Caki2 (cell line): ENCODE results near the gene TPD52L1. TPM values are rescaled to one million over a fixed set of nuclear protein-coding genes. Genes with fewer than 3 reads are reported as not detected.

Experiments
- DNase-seq: peaks from one replicate; pipeline ENCODE4 v3.0.0-alpha.2; 2015; ENCODE audit warnings: low read depth
- in situ Hi-C: cut with HindIII; loops from 2 replicates; pipeline ENCODE4 v1.10.0; 2016; ENCODE audit warnings: low sequenced_read_pairs, low pct_unique_long_range_greater_than_20kb, mixed read lengths
- total RNA-seq: library from RNA; depleted of rRNA; stranded (reverse); fragments of >200 nt; shearing (Covaris generic); gene quantifications from 2 replicates; pipeline ENCODE4 v1.2.3, GENCODE V29; 2014; ENCODE audit warnings: low replicate concordance

The TPD52L1 gene
- total RNA-seq, 1 experiment from 2014 or later = 328 TPM

DNA sequence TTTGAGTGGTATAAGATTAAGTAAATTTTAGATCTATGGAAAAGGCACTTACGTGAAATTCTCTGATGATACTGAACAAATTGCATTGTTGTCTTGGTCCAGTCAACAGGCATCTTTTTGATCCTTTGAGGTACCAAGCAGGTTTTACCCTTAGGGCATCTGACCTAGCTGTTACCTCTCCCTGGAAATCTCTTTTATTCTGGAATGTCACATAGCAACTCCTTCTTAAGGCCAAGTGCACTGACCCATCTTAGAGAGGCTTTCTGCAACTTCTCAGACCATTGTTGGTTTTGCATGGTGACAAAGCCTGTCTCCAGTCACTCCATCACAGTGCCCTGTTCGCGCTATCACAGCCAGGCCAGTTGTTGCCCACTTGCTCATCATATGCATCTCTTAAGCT lies 42.0 kb downstream of the TPD52L1 start:
- peak; percentile 61 for DNase-seq
- in situ Hi-C loops = no loop called here

- in situ Hi-C loops = no loop called here
- no peak for DNase-seq
Measured at GRCh38 chr6:125196613-125197012, 43.0 kb downstream of the TPD52L1 start.

GRCh38 chr6:125197795-125198269 lies 44.3 kb downstream of the TPD52L1 start:
- DNase-seq = peak; percentile 85
- in situ Hi-C loops = no loop called here

DNA sequence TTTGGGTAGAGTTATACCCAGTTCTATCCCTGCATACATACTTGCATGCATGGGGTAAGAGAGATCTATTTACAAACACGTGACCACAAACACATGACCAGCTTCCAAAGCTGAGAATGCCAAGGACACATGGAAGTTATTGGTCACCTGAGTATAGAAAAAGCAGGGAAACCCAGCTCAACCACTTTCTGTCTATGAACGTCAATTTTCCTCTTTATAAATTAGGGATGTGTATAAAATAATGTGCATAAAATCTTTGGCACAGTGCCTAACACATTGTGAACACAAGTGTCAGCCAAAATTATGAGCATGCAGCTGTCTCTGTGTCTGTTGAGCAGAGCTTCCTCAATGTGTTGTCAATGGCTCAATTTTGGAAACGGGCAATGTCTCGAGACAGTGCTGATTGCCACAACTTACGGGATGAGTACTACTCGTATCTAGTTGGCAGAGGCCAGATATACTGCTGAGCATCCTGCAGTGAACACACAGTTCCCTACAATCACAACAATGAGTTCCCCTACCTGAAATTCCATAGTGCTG lies 44.9 kb downstream of the TPD52L1 start:
- no peak for DNase-seq
- in situ Hi-C loops = no loop called here

- in situ Hi-C loops = no loop called here
- DNase-seq = peak; percentile 69
Measured at GRCh38 chr6:125200941-125201340, 47.4 kb downstream of the TPD52L1 start.

DNA sequence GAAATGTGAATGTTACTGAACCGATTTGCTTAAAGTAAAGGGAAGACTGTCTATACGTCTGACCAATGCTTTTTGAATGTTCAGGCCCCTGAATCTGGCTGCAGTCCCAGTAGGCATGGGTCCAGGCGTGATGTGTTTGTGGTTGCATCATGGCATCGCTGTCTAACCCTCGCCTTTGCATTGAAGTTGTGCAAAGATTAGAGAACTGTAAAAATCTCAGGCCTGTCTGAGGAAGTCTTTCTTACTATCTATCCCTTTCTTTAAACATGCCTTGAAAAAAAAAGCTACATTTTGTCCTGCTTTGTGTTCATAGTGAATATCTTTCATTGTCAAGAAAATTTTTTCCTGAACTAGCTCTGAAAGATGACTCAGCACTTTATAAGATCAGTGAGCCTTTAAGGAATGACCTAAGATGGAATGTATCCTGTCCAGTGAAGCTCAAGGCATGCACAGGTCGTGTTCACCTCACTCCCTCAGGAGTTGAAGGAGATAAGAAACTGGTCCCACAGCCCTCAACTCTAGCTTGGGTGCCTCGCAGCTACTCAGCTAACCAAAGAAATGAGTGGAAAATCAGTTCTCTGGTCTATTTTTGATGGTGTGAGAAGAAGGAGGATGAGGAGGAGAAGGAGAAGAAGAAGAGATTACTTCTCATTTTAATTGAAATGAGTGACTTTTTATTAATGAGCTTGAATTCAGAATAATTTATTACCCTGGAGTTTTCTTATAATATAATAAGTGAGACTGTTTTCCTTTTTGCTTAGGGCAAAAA lies 48.6 kb downstream of the TPD52L1 start:
- in situ Hi-C loops = no loop called here
- DNase-seq = peak; percentile 92

DNA sequence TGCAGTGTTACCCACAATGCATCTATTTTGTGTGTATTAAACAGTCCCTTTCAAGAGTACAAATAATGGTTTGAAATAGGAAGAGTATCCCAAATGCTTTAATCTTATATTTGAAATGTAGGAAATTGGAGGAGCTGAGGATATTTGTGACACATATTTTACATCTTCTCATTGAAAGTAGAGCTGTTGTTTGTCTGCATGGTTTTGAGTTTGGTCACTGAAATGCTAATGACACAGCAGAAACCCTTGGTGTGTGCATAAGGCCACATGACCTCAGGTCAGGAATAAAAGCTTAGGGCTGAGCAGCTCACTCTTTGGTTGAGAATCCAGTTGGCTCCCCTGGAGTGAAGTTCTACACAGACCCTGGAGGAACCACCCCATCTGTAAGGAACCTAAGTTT lies 49.8 kb downstream of the TPD52L1 start:
- in situ Hi-C loops = no loop called here
- peak; percentile 66 for DNase-seq

DNA sequence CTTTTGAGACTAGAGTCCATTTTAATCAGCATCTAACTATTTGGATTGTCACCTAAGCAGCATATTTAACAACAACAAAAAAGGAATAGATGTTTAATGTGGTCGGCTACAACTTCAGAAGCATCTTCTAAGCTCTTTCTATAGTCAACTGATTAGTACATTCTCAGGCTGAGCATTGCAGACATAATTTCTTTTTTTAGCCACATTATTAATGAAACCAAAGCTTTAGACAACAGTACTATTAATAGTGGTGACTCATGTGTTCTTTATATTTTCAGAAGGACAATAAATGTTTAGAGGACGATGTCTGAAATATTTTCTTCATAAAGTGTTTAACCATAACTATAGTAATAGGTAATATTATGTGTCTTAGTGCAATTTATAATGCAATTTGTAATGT lies 52.4 kb downstream of the TPD52L1 start:
- no peak for DNase-seq
- in situ Hi-C loops = no loop called here

DNA sequence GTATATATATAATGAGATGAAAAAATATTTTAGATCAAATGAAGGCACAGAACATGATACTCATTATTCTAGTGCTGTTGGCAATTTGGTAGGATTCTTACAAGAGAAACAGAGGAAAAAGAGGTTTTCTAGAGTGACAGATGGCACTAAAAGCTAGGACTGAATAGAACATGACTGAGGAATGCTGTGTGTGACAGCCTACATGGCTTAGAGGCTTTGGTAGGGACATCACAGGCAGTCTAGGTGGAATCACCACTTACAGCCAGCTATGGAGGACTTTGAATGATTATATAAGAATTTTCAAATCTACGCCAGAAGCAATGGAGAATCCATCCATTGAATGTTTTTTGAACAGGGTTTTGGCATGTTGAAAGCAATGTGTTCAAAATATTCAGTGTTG lies 52.8 kb downstream of the TPD52L1 start:
- in situ Hi-C loops = no loop called here
- DNase-seq = no peak

DNA sequence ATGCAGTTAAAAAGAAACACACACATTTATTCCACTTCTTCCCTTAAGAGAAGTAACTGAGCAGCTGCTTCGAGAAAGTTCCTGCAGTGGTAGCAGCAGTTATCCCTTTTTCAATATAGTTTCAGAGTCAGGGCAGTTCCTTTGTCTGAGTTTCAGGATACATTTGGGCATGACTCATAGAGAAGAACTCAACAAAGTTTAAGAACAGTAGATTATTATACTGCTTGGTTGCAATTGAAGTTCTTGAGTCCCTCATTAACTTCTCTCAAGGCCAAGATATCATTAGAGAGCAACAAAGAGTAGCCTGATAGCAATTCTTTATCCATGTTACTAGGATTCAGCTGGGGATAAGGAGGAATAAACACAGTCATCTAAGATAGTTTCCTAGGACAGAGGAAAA lies 54.4 kb downstream of the TPD52L1 start:
- in situ Hi-C loops = no loop called here
- DNase-seq = no peak

DNA sequence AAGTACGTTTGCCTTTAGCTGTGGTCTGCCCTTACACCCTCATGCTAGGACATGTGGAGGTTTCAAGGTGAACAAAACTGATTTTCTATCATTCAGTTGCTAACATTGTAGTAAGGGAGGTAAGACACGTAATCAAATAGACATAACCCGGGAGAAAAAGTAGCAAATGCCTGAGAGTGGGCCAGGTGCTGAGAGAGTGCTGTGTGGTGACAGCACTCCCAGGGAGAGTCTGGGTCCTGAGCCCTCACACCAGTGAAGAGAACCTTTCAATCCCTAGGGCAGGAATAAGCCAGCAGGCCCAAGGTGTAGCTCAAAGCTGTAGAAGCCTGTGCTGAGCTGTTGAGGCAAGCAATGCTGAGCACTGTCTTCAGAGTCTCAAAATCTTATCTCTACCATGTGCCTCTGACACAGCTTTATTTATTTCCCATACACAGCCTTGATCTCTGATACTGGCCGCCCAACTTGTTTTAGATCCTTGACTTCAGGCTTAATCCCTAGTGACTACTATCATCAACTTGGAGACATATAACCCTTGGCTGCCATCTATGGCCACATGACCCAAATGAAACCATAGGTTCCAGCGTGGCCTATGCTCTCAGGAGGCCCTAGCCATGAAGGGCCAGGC lies 55.2 kb downstream of the TPD52L1 start:
- in situ Hi-C loops = no loop called here

DNA sequence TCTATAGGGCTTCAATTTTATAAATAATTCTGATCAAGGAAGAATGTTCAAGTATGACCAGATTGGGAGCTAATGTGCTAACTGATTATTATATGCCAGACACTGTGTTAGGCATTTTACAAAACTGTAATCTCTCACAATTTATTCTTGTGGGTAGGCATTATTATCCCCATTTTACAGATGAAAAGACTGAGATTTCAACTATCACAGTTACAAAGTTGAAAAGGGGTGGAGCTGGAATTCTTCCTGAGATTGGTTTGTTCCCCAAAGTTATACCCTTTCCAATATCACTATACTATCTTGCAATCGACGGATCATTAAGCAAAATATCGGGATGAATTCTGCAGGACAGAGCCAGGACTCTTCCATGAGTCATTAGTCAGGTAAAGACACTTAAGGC lies 57.1 kb downstream of the TPD52L1 start:
- in situ Hi-C loops = no loop called here
- DNase-seq = no peak

More for the DNA sequence above, 55.2 kb downstream of the TPD52L1 start:
- no peak for DNase-seq

- in situ Hi-C loops = no loop called here
- no peak for DNase-seq
Measured at GRCh38 chr6:125211352-125211751, 57.8 kb downstream of the TPD52L1 start.

- DNase-seq = no peak
- in situ Hi-C loops = no loop called here
Measured at GRCh38 chr6:125212377-125212776, 58.8 kb downstream of the TPD52L1 start.

DNA sequence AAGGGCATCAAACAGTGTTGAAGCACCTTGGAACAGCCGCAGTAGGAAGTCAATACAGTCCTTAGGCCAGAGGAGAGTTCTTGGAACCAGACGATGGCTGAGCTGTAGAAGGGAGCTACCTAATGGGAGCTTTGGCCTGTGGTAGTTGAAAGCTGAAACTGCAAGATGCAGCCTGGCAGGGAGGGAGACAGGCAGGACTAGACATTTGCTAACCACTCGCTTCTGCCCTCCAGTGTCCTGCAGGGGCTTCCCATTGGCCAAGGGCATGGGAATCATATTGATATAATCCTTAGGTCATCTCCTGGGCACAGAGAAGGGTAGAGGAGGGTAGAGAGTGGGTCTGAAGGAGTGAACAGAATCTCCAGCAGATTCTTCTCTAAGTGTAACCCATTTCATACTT lies 60.4 kb downstream of the TPD52L1 start:
- DNase-seq = no peak
- in situ Hi-C loops = no loop called here

DNA sequence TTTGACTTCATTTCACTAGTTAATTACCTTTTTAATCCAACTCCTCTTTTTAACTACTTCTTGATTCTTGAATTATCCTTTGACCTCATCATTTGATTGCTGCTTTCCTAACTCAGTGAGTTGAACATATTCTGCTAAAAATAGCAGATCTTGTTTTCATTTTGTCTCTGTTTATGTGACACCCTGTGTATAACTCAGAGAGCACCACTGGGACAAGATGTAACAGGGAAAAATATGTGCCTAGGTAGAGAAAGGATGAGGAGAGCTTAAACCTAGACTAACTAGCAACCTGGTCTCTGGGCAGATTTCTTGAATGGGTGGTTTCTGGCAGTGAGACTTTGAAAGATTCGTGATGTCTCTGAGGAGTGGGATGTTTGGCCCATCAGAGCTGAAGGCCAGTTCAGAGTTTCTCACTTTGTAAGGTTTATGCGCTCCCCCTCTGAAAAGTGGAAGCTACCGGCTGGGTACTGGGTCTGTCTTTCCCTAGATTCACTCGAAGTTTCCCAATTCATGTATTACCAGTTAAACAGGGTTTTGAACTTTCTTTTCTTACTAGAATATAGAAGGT lies 61.8 kb downstream of the TPD52L1 start:
- in situ Hi-C loops = no loop called here
- no peak for DNase-seq

GRCh38 chr6:125216015-125216414 lies 62.4 kb downstream of the TPD52L1 start:
- no peak for DNase-seq
- in situ Hi-C loops = no loop called here

- no peak for DNase-seq
- in situ Hi-C loops = no loop called here
Measured at GRCh38 chr6:125217369-125217768, 63.8 kb downstream of the TPD52L1 start.

- in situ Hi-C loops = no loop called here
- DNase-seq = no peak
Measured at GRCh38 chr6:125217992-125218391, 64.4 kb downstream of the TPD52L1 start.
